HG02763 (cell line): Measurements from ENCODE around the gene LDAH.
A peak's percentile ranks its signal among the peaks of the same experiment; 100 is the strongest.
"Not testable (repeated sequence)": the region's sequence is repeated elsewhere in the genome, so short reads cannot be mapped to it uniquely, and the experiment has no call there.

ENCODE experiments used
- ATAC-seq: cut with Tn5 transposase; IDR thresholded peaks from one replicate; pipeline ENCODE4 v1.9.1; 2021; ENCODE audit warnings: mild to moderate bottlenecking, moderate library complexity; ENCODE audit not compliant: unreplicated experiment

The LDAH gene

GRCh38 chr2:20822535-20823490 lies at the start of gene LDAH:
LDAH (minus strand) TSS chr2:20823101; CDS start chr2:20801463, 21,638 bp downstream.
- peak; percentile 92 for ATAC-seq

- peak; percentile 100 for ATAC-seq
These were observed 45.5 kb upstream of the LDAH start for GRCh38 chr2:20868377-20868776.

DNA sequence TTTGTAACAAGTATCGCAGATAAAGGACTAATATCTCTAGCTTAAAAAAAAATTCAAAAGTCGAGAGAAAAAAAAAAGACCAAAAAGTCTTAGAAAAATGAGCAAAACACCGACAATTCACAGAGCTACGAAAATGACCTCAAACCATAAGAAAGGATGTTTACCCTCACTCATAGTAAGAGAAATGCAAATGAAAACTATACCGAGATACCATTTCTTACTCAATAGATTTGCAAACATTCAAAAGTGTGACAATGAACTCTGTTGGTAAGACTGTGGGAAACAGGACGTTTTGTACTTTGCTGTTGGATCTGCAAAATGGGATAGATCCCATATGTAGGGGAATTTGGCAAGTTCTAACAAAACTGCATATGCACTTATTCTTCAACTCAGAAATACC lies 39.9 kb upstream of the LDAH start:
- ATAC-seq = no peak

- no peak for ATAC-seq
These were observed 32.6 kb upstream of the LDAH start for GRCh38 chr2:20855456-20855855.

- no peak for ATAC-seq
These were observed 29.8 kb upstream of the LDAH start for GRCh38 chr2:20852670-20853069.

DNA sequence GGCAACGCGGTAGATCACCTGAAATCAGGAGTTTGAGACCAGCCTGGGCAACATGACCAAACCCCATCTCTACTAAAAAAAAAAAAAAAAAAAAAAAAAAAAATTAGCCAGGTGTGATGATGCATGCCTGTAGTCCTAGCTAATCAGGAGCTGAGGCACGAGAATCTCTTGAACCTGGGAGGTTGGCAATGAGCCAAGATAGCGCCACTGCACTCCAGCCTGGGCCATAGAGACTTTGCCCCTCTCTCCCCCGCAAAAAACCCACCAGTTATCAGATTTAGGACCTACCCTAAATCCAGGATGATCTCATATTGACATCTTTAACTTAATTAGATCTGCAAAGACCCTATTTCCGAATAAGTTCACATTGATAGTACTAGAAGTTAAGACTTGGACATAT lies 29.2 kb upstream of the LDAH start:
- no peak for ATAC-seq

- ATAC-seq = no peak
These were observed 21.3 kb upstream of the LDAH start for GRCh38 chr2:20844246-20844645.

DNA sequence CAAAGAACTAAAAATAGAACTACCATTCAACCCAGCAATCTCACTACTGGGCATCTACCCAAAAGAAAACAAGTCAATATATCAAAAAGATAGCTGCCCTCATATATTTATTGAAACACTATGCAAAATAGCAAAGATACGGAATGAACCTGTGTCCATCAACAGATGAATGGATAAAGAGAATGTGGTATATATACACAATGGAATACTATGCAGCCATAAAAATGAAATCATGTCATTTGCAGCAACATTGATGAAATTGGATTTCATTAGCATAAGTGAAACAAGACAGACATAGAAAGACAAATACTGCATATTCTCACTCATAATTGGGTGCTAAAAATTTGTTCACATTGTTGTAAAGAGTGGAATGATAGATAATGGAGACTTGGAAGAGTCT lies 16.2 kb upstream of the LDAH start:
- no peak for ATAC-seq

DNA sequence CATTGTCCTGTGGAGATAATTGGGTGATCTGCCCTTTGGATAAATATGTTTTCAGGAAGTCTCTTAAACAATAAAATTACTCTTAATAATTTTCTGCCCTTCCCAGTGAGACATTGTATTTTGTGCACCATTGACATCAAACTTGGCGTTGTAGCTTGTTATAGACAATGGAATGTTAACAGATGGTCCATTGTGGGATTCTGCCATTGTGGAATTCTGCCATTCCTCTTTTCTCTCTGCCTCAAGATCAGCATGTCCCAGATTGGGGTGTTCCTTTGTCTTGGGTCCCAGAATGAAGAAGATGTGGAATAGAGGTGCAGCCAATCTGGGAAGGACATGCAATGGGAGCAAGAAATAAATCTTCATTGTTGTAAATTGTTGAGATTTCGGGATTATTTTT lies 15.1 kb upstream of the LDAH start:
- no peak for ATAC-seq

GRCh38 chr2:20836521-20836920 lies 13.6 kb upstream of the LDAH start:
- no peak for ATAC-seq

DNA sequence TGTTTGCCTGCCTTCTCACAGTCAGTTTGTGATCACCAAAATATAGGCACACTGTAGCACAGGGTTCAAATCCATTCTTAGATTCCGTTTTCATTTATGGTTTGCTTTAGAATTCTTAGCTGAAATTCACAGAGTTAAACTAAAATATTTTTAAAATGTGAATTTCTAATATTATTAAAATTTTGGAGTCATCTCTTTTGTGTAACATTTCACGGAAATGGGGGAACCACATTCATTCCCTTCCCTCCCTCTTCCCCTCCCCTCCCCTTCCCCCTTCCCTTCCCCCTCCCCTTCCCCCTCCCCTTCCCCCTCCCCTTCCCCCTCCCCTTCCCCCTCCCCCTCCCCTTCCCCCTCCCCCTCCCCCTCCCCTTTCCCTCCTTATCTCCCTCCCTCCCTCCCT lies 11.4 kb upstream of the LDAH start:
- no peak for ATAC-seq

DNA sequence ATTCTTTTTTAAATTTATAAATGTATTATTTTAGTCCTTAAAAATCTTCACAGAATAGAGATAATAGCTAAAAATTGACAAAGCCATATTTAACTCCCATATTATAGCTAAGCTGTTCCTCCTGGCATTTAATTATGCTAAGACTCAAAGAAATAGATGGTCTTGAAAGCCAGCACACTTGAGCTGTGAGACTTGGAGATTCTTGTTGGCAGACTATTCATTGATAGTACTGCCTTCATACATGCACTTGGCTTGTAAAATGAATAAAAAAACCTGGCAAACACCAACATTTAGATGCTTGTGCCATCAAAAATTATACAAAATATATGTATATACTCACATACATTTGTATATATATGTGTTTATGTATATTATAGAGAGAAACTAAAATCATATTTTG lies 9.7 kb upstream of the LDAH start:
- ATAC-seq = no peak

DNA sequence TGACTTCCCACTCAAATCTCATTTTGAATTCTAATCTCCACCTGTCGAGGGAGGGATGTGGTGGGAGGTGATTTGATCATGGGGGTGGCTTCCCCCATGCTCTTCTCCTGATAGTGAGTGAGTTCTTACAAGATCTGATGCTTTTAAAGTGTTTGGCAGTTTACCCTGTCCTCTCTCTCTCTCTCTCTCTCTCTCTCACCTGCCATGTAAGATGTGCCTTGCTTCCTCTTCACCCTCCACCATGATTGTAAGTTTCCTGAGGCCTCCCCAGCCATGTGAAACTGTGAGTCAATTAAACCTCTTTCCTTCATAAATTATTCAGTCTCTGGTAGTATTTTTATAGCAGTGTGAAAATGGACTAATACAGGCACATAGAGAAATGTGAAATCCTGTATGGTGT lies 7.0 kb upstream of the LDAH start:
- no peak for ATAC-seq

DNA sequence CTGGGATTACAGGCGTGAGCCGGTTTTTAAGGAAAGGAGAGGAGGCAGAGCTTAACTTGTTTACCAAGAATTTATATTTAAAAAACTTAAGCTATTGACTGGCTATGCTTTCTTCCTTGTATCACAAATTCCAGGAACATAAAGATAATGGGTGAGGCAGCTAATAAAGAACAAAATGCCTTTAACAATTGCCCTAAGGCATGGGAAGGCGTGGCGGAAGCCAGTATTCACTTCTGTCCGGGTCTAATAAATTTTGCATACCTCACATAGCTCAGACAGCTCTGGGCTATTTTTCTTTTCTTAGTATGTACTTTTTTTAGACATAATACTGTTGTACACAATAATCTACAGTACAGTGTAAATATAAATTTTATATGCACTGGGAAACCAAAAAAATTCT lies 1.0 kb upstream of the LDAH start:
- no peak for ATAC-seq

- no peak for ATAC-seq
These were observed 4.1 kb downstream of the LDAH start for GRCh38 chr2:20818820-20819219.

DNA sequence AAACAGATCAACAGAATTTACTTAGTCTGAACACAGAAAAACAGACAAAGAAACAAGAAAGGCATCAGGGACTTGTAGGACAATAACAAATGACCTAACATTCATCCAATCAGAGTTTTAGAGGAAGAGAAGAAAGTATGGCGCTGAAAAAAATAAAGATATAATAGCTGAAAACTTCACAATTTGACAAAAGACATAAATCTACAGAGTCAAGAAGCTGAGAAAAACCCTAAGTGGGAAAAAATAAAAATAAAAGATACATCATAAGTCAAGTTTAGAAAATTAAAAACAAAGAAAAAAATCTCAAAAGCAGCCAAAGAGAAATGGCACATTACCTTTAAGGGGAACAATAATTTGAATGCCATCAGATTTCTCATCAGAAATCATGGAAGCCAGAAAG lies 7.7 kb downstream of the LDAH start:
- ATAC-seq = no peak

DNA sequence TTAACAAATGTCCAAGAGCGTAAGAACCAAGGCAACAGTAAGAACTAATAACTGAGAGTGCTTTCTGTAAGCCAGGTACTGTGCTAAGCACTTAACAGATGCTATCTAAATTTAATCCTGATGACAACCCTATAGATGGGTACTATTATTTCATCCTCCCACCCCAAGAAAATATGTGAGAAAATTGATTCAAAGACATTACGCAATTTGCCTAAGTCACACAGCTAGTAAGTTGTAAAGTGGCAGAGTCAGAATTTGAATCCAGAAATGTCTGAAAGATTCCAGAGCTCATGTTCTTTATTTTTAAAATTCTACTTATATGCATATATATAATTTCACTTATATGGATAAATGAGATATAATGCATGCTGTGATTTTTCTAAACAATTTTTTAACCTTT lies 10.1 kb downstream of the LDAH start:
- ATAC-seq = no peak

GRCh38 chr2:20806286-20806685 lies 16.6 kb downstream of the LDAH start:
- ATAC-seq = no peak

GRCh38 chr2:20803974-20804373 lies 18.9 kb downstream of the LDAH start:
- ATAC-seq = no peak

DNA sequence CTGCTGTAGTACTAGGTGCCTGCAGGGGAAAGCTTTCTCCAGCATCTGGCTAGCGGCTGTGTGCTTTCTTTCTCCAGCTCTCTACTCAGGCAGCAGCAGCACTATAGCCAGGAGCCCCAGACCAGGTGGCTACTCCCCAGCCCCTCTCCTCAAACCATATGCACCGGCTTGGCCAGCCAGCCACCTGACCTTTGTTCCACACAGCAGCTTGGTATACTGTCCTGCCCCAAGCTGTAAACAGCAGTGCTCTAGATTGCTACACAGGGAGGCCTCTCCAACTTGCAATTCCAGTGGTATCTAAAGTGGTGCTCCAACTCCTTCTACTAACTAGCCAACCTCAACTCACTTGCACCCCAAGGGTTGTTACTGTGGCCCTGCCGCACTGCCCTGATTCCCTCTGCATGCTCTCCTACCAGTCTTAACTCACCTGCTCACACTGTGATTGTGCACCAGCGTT lies 19.6 kb downstream of the LDAH start:
- ATAC-seq = no peak

DNA sequence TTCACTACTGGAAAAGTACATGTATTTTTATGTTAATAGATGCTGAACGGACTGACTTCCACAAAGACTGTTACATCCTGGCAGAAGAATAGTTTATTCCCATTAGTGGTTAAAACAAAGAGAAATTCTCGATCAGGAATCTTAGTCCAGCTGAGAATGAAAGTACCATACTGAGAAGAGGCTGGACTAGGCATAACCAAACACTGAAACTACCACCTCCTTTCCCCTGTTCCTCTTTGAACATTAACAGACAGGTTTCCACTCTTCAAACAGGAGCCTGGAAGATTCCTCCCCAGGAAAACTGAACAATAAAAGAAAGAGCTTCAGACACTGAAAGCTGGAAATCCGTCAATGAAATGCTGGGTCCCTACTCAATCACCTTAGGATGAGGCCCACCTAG lies 25.8 kb downstream of the LDAH start:
- ATAC-seq = no peak

GRCh38 chr2:20796374-20796791 lies 26.5 kb downstream of the LDAH start:
- no peak for ATAC-seq

DNA sequence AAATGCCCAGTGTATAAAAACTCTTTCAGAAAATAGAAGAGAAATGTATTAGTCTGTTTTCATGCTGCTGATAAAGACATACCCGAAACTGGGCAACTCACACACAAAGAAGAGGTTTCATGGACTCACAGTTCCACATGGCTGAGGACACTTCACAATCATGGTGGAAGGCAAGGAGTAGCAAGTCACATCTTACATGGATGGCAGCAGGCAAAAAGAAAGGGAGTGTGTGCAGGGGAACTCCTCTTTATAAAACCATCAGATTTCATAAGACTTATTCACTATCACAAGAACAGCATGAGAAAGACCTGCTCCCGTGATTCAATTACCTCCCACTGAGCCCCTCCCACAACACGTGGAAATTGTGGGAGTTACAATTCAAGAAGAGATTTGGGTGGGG lies 29.0 kb downstream of the LDAH start:
- ATAC-seq = not testable (repeated sequence)
